Measurements from ENCODE around the gene USP17L20.
"Not testable (repeated sequence)": the region's sequence is repeated elsewhere in the genome, so short reads cannot be mapped to it uniquely, and the experiment has no call there.

Gene USP17L20

GRCh38 chr4:9257824-9258223, at the start of gene USP17L20:
Gene USP17L20, plus strand, starts transcription at chr4:9258124. Its CDS starts 0 bp downstream, at chr4:9258124.
- DNase-seq: not testable (repeated sequence)

- DNase-seq: not testable (repeated sequence)
Observed at GRCh38 chr4:9210357-9210756, 47.6 kb upstream of the USP17L20 start, which contains the start of gene USP17L10. Gene USP17L10, plus strand, starts transcription at chr4:9210657. Its CDS starts 0 bp downstream, at chr4:9210657.

- DNase-seq: not testable (repeated sequence)
Observed at GRCh38 chr4:9214701-9215100, 43.2 kb upstream of the USP17L20 start.

GRCh38 chr4:9215105-9215504, 42.8 kb upstream of the USP17L20 start, which contains the start of gene USP17L11:
Gene USP17L11, plus strand, starts transcription at chr4:9215405. Its CDS starts 0 bp downstream, at chr4:9215405.
- DNase-seq: not testable (repeated sequence)

- DNase-seq: not testable (repeated sequence)
Observed at GRCh38 chr4:9219852-9220251, 38.1 kb upstream of the USP17L20 start, which contains the start of gene USP17L12. Gene USP17L12, plus strand, starts transcription at chr4:9220152. Its CDS starts 0 bp downstream, at chr4:9220152.

- DNase-seq: not testable (repeated sequence)
Observed at GRCh38 chr4:9224596-9224995, 33.3 kb upstream of the USP17L20 start, which contains the start of gene USP17L13. Gene USP17L13, plus strand, starts transcription at chr4:9224896. Its CDS starts 0 bp downstream, at chr4:9224896.

GRCh38 chr4:9230249-9230648, 27.7 kb upstream of the USP17L20 start:
- DNase-seq: not testable (repeated sequence)

GRCh38 chr4:9234085-9234484, 23.8 kb upstream of the USP17L20 start, which contains the start of gene USP17L15:
Gene USP17L15, plus strand, starts transcription at chr4:9234385. Its CDS starts 0 bp downstream, at chr4:9234385.
- DNase-seq: not testable (repeated sequence)

GRCh38 chr4:9238461-9238860, 19.5 kb upstream of the USP17L20 start:
- not testable (repeated sequence) for DNase-seq

- DNase-seq: not testable (repeated sequence)
Observed at GRCh38 chr4:9243579-9243978, 14.3 kb upstream of the USP17L20 start, which contains the start of gene USP17L17. Gene USP17L17, plus strand, starts transcription at chr4:9243879. Its CDS starts 0 bp downstream, at chr4:9243879.

GRCh38 chr4:9247953-9248680, 9.8 kb upstream of the USP17L20 start, which contains the start of gene USP17L18:
Gene USP17L18, plus strand, starts transcription at chr4:9248630. Its CDS starts 0 bp downstream, at chr4:9248630.
- DNase-seq: not testable (repeated sequence)

GRCh38 chr4:9253078-9253477, 4.8 kb upstream of the USP17L20 start, which contains the start of gene USP17L19:
Gene USP17L19, plus strand, starts transcription at chr4:9253378. Its CDS starts 0 bp downstream, at chr4:9253378.
- not testable (repeated sequence) for DNase-seq

GRCh38 chr4:9262572-9262971, 4.6 kb downstream of the USP17L20 start, which contains the start of gene USP17L21:
Gene USP17L21, plus strand, starts transcription at chr4:9262872. Its CDS starts 0 bp downstream, at chr4:9262872.
- not testable (repeated sequence) for DNase-seq

- DNase-seq: not testable (repeated sequence)
Observed at GRCh38 chr4:9267319-9267718, 9.4 kb downstream of the USP17L20 start, which contains the start of gene USP17L22. Gene USP17L22, plus strand, starts transcription at chr4:9267619. Its CDS starts 0 bp downstream, at chr4:9267619.

- not testable (repeated sequence) for DNase-seq
Observed at GRCh38 chr4:9271719-9272118, 13.8 kb downstream of the USP17L20 start.

All from NK-92 treated with Interleukin-12 subunit alpha and Interleukin-12 subunit beta, amount 100 ng/mL, for 24 hours (cell line).